HEK293T (cell line): ENCODE data around the gene DPY19L3.
"Not testable (repeated sequence)": the region's sequence is repeated elsewhere in the genome, so short reads cannot be mapped to it uniquely, and the experiment has no call there.

Experiments
- CTCF ChIA-PET: fragments of 350-600 bp; formaldehyde crosslinking; extraction: SDS; loops from one replicate; lab custom pipeline; 2021; ENCODE audit warnings: antibody characterized with exemption, inconsistent platforms; lab: Yijun Ruan, JAX
- POLR2A ChIA-PET: fragments of 350-600 bp; formaldehyde crosslinking; extraction: SDS; loops from one replicate; lab custom pipeline; 2020; ENCODE audit warnings: antibody characterized with exemption, inconsistent platforms; lab: Yijun Ruan, JAX
- DNase-seq: peaks from one replicate; pipeline ENCODE4 v3.0.0; 2012; ENCODE audit warnings: mixed read lengths; ENCODE audit errors: extremely low spot score
- ARNT ChIP-seq: fragments of 450-650 bp; IDR thresholded peaks from 2 replicates; pipeline ENCODE4 v1.6.1; 2017; ENCODE audit warnings: mild to moderate bottlenecking
- BHLHE40 ChIP-seq: fragments of 450-650 bp; IDR thresholded peaks from 2 replicates; pipeline ENCODE4 v1.6.1; 2016; ENCODE audit warnings: mild to moderate bottlenecking, moderate library complexity, borderline replicate concordance
- CTBP1 ChIP-seq: fragments of 450-650 bp; IDR thresholded peaks from 2 replicates; pipeline ENCODE4 v1.6.1; 2016; ENCODE audit warnings: borderline replicate concordance
- ELF4 ChIP-seq: fragments of 450-650 bp; IDR thresholded peaks from 2 replicates; pipeline ENCODE4 v1.6.1; 2017; ENCODE audit warnings: antibody characterized with exemption
- FOXA1 ChIP-seq: fragments of 450-650 bp; IDR thresholded peaks from 2 replicates; pipeline ENCODE4 v1.6.1; 2016; ENCODE audit warnings: mild to moderate bottlenecking
- FOXK2 ChIP-seq: fragments of 450-650 bp; IDR thresholded peaks from 2 replicates; pipeline ENCODE4 v1.6.1; 2016; ENCODE audit warnings: mild to moderate bottlenecking
- FOXM1 ChIP-seq: fragments of 450-650 bp; IDR thresholded peaks from 2 replicates; pipeline ENCODE4 v1.6.1; 2017; ENCODE audit warnings: mild to moderate bottlenecking, borderline replicate concordance
- HDGF ChIP-seq: fragments of 450-650 bp; IDR thresholded peaks from 2 replicates; pipeline ENCODE4 v1.6.1; 2017; ENCODE audit warnings: antibody characterized with exemption, borderline replicate concordance
- L3MBTL2 ChIP-seq: fragments of 450-650 bp; conservative IDR thresholded peaks from 2 replicates; pipeline ENCODE4 v1.6.1; 2016; ENCODE audit warnings: mild to moderate bottlenecking
- LEF1 ChIP-seq: fragments of 450-650 bp; IDR thresholded peaks from 2 replicates; pipeline ENCODE4 v1.6.1; 2017; ENCODE audit warnings: mild to moderate bottlenecking, borderline replicate concordance
- NFRKB ChIP-seq: fragments of 450-650 bp; IDR thresholded peaks from 2 replicates; pipeline ENCODE4 v1.6.1; 2016; ENCODE audit warnings: mild to moderate bottlenecking, moderate library complexity
- SP1 ChIP-seq: fragments of 450-650 bp; IDR thresholded peaks from 2 replicates; pipeline ENCODE4 v1.6.1; 2017
- SUZ12 ChIP-seq: fragments of 450-650 bp; IDR thresholded peaks from 2 replicates; pipeline ENCODE4 v1.6.1; 2016; ENCODE audit warnings: mild to moderate bottlenecking
- TARDBP ChIP-seq: fragments of 450-650 bp; IDR thresholded peaks from 2 replicates; pipeline ENCODE4 v1.6.1; 2016
- ZNF384 ChIP-seq: fragments of 450-650 bp; IDR thresholded peaks from 2 replicates; pipeline ENCODE4 v1.6.1; 2016
- TF ChIP-seq, protein P1 (sequence below): fragments of 450-650 bp; IDR thresholded peaks from 2 replicates; pipeline ENCODE4 v1.6.1; 2016

Gene DPY19L3

DNA sequence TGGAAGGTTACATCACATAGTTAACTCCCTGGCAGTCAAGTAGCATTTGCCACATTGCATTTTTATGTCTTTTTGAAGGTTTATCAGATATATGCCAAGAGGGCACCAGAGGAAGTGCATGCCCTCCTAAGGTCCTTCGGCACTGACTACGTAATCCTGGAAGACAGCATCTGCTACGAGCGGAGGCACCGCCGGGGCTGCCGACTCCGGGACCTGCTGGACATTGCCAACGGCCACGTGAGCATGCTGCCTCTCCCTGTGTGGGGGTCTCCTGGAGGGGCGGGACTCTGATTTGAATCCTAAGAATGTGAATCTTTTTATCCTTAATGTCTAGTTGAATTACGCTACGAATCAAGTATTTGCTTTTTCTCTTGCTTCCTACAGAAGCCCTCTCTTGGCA, 74.8 kb downstream of the DPY19L3 start:
- ChIA-PET CTCF (no interaction called here), POLR2A (no interaction called here)
- DNase-seq: no peak
- TF ChIP-seq, protein P1, sequence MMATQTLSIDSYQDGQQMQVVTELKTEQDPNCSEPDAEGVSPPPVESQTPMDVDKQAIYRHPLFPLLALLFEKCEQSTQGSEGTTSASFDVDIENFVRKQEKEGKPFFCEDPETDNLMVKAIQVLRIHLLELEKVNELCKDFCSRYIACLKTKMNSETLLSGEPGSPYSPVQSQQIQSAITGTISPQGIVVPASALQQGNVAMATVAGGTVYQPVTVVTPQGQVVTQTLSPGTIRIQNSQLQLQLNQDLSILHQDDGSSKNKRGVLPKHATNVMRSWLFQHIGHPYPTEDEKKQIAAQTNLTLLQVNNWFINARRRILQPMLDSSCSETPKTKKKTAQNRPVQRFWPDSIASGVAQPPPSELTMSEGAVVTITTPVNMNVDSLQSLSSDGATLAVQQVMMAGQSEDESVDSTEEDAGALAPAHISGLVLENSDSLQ: no peak
- TF ChIP-seq HDGF: no peak
- no peak for TF ChIP-seq FOXA1
- no peak for TF ChIP-seq L3MBTL2
- no peak for TF ChIP-seq ELF4
- no peak for TF ChIP-seq LEF1
- TF ChIP-seq BHLHE40: no peak
- no peak for TF ChIP-seq ARNT
- TF ChIP-seq FOXM1: no peak
- TF ChIP-seq CTBP1: no peak
- no peak for TF ChIP-seq SP1
- no peak for TF ChIP-seq TARDBP
- TF ChIP-seq SUZ12: no peak
- no peak for TF ChIP-seq ZNF384

DNA sequence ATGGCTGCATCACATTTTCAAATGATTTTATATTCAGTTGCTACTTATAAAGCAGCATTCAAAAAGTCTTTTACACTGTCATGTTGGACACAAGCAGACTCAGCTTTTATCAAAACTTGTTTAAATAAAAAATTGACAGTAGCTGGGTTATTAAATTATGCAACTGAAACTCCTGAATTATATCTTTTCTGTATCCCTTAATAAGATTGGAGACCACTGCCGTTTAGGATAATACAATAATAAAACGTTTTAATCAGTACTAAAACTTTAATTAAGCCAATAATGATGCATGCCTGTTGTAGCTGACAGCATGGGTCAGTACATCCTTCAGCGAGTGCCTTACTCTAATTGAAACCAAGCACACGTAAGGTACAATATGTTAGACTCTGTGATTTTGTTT, 78.0 kb downstream of the DPY19L3 start:
- ChIA-PET POLR2A (no interaction called here), CTCF (no interaction called here)
- TF ChIP-seq CTBP1 (no peak), FOXM1 (no peak), HDGF (no peak), FOXA1 (no peak), TARDBP (no peak), SP1 (no peak), L3MBTL2 (no peak), SUZ12 (no peak), ZNF384 (no peak)
- TF ChIP-seq, protein P1: no peak
- no peak for DNase-seq

DNA sequence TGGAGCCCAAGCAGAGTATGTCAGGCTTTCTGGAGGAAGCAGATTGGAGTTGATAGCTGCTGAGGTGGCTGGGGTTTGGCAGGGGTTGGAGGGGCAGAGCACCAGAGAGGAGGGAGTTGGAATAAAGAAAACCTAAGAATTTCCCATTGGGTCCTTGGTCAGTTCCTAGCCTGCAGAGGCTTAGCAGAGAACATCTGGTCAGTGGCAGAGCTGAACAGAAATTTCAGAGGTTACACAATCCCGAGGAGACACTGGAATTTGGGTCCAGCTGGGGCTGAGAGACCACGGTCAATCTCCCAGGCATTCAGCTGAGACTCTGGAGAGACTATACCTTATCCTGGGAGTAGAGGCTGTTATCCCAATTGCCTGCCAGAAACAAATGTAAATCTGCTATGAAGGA, 84.4 kb downstream of the DPY19L3 start:
- ChIA-PET POLR2A (no interaction called here), CTCF (no interaction called here)
- no peak for DNase-seq
- TF ChIP-seq HDGF (no peak), FOXA1 (no peak), TARDBP (no peak), FOXM1 (no peak), ELF4 (no peak), BHLHE40 (no peak), ZNF384 (no peak), FOXK2 (no peak), ARNT (no peak)
- TF ChIP-seq, protein P1: no peak

DNA sequence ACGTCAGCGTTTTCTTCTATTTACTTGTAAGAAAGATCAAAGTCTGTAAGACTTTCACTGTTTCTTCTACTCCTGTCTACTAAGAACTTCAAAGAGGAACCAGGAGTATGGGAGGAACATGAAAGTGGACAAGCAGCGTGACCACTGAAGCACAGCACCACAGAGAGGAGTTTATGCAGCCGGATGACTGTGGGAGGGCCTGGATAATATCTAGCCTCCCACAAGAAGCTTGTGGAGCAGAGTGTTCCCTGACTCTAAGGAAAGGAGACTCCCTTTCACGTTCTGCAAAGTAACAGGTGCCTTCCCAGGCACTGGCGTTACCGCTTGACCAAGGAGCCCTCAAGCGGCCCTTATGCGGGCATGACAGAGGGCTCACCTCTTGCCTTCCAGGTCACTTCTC, 91.8 kb downstream of the DPY19L3 start:
- no peak for DNase-seq
- ChIA-PET CTCF (no interaction called here), POLR2A (no interaction called here)
- no peak for TF ChIP-seq HDGF
- TF ChIP-seq ZNF384: no peak
- TF ChIP-seq SP1: no peak
- TF ChIP-seq L3MBTL2: no peak
- no peak for TF ChIP-seq FOXK2
- no peak for TF ChIP-seq ARNT
- no peak for TF ChIP-seq BHLHE40
- TF ChIP-seq ELF4: no peak
- TF ChIP-seq LEF1: no peak
- TF ChIP-seq NFRKB: no peak
- no peak for TF ChIP-seq SUZ12
- no peak for TF ChIP-seq FOXM1
- no peak for TF ChIP-seq CTBP1
- TF ChIP-seq, protein P1: no peak
- TF ChIP-seq TARDBP: no peak
- TF ChIP-seq FOXA1: no peak

DNA sequence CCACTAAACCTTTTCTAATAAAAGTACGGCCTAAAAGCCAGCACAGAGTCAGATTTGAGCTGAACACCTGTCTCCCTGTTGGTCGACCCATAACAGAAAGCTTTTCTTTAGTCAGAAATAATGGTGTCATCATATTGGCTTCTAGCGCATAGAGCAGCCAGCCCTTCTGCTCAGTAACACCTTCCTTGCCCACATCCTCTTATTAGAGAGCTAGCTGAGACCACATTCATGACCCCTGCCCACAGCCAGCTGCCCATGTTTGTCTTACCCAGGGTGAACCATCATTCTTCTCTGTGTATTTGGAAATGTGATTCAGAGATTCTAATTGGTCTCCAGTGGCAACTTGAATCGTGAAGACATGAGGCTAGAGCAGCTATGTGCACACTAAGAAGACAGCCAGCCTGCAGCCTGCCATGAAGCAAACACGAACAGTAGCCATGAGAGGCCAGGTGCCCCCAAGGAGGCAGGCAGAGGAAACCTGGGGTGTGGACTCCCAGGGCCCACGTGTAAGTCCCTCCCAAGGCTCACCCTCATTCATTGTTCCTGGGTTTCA, 93.2 kb downstream of the DPY19L3 start:
- TF ChIP-seq, protein P1: no peak
- TF ChIP-seq ZNF384 (no peak), LEF1 (no peak), NFRKB (no peak), SUZ12 (no peak), FOXM1 (no peak), ARNT (no peak), FOXA1 (no peak), SP1 (no peak), CTBP1 (no peak), HDGF (no peak)
- DNase-seq: no peak
- CTCF ChIA-PET: no interaction called here
- POLR2A ChIA-PET: no interaction called here

DNA sequence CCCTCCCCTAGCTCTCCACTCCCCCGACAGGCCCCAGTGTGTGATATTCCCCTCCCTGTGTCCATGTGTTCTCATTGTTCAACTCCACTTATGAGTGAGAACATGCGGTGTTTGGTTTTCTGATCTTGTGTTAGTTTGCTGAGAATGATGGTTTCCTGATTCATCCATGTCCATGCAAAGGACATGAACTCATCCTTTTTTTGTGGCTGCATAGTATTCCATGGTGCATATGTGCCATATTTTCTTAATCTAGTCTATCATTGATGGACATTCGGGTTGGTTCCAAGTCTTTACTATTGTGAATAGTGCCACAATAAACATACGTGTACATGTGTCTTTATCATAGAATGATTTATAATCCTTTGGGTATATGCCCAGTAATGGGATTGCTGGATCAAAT, 106.9 kb downstream of the DPY19L3 start:
- CTCF ChIA-PET, DNase-seq, POLR2A ChIA-PET: not testable (repeated sequence)
